ENCODE data around the gene EIF4G1.

EIF4G1 gene

DNA sequence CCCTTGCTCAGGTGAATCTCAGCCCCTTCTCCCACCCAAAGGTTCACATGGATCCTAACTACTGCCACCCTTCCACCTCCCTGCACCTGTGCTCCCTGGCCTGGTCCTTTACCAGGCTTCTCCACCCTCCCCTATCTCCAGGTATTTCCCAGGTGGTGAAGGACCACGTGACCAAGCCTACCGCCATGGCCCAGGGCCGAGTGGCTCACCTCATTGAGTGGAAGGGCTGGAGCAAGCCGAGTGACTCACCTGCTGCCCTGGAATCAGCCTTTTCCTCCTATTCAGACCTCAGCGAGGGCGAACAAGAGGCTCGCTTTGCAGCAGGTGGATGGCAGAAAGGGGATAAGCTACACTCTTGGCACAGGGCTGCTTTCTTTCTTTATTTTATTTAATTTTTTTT is 27.5 kb downstream of the EIF4G1 start:
- H3K9me3 ChIP-seq (ENCODE audit: control insufficient read depth, low read length) = no peaks in the 10 kb centered on the region
- no peak for DNase-seq
- no peak overlapping the region for H3K4me3 ChIP-seq (ENCODE audit: insufficient read depth, low read depth, low read length, poor library complexity, severe bottlenecking)
- H3K4me1 ChIP-seq (ENCODE audit: control insufficient read depth, insufficient read depth, low read length, poor library complexity, severe bottlenecking) = peaks cover 3% of the 10 kb centered on the region
- no peak overlapping the region for H3K27ac ChIP-seq (ENCODE audit: insufficient read depth, low read length, poor library complexity, severe bottlenecking)
- no peaks in the 10 kb centered on the region for H3K27me3 ChIP-seq (replicated peaks; ENCODE audit: control insufficient read depth, insufficient read depth, low read length, poor library complexity, severe bottlenecking)
- peaks cover 3% of the 10 kb centered on the region for H3K36me3 ChIP-seq (ENCODE audit: control insufficient read depth, insufficient read depth, low read length)

GRCh38 chr3:184343200-184343876 is 28.9 kb downstream of the EIF4G1 start:
- H3K27me3 ChIP-seq (replicated peaks; ENCODE audit: control insufficient read depth, insufficient read depth, low read length, poor library complexity, severe bottlenecking) = no peaks in the 10 kb centered on the region
- DNase-seq = no peak
- no peak overlapping the region for H3K27ac ChIP-seq (ENCODE audit: insufficient read depth, low read length, poor library complexity, severe bottlenecking)
- peaks cover 3% of the 10 kb centered on the region for H3K36me3 ChIP-seq (ENCODE audit: control insufficient read depth, insufficient read depth, low read length)
- no peak overlapping the region for H3K4me3 ChIP-seq (ENCODE audit: insufficient read depth, low read depth, low read length, poor library complexity, severe bottlenecking)
- no peaks in the 10 kb centered on the region for H3K4me1 ChIP-seq (ENCODE audit: control insufficient read depth, insufficient read depth, low read length, poor library complexity, severe bottlenecking)
- H3K9me3 ChIP-seq (ENCODE audit: control insufficient read depth, low read length) = no peaks in the 10 kb centered on the region

DNA sequence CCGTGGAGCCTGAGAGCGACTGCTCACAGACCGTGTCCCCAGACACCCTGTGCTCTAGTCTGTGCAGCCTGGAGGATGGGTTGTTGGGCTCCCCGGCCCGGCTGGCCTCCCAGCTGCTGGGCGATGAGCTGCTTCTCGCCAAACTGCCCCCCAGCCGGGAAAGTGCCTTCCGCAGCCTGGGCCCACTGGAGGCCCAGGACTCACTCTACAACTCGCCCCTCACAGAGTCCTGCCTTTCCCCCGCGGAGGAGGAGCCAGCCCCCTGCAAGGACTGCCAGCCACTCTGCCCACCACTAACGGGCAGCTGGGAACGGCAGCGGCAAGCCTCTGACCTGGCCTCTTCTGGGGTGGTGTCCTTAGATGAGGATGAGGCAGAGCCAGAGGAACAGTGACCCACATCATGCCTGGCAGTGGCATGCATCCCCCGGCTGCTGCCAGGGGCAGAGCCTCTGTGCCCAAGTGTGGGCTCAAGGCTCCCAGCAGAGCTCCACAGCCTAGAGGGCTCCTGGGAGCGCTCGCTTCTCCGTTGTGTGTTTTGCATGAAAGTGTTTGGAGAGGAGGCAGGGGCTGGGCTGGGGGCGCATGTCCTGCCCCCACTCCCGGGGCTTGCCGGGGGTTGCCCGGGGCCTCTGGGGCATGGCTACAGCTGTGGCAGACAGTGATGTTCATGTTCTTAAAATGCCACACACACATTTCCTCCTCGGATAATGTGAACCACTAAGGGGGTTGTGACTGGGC is 30.3 kb downstream of the EIF4G1 start:
- no peaks in the 10 kb centered on the region for H3K9me3 ChIP-seq (ENCODE audit: control insufficient read depth, low read length)
- no peaks in the 10 kb centered on the region for H3K27me3 ChIP-seq (replicated peaks; ENCODE audit: control insufficient read depth, insufficient read depth, low read length, poor library complexity, severe bottlenecking)
- no peak overlapping the region for H3K4me3 ChIP-seq (ENCODE audit: insufficient read depth, low read depth, low read length, poor library complexity, severe bottlenecking)
- no peaks in the 10 kb centered on the region for H3K4me1 ChIP-seq (ENCODE audit: control insufficient read depth, insufficient read depth, low read length, poor library complexity, severe bottlenecking)
- H3K27ac ChIP-seq (ENCODE audit: insufficient read depth, low read length, poor library complexity, severe bottlenecking) = no peak overlapping the region
- no peak for DNase-seq
- peaks cover 3% of the 10 kb centered on the region for H3K36me3 ChIP-seq (ENCODE audit: control insufficient read depth, insufficient read depth, low read length)

DNA sequence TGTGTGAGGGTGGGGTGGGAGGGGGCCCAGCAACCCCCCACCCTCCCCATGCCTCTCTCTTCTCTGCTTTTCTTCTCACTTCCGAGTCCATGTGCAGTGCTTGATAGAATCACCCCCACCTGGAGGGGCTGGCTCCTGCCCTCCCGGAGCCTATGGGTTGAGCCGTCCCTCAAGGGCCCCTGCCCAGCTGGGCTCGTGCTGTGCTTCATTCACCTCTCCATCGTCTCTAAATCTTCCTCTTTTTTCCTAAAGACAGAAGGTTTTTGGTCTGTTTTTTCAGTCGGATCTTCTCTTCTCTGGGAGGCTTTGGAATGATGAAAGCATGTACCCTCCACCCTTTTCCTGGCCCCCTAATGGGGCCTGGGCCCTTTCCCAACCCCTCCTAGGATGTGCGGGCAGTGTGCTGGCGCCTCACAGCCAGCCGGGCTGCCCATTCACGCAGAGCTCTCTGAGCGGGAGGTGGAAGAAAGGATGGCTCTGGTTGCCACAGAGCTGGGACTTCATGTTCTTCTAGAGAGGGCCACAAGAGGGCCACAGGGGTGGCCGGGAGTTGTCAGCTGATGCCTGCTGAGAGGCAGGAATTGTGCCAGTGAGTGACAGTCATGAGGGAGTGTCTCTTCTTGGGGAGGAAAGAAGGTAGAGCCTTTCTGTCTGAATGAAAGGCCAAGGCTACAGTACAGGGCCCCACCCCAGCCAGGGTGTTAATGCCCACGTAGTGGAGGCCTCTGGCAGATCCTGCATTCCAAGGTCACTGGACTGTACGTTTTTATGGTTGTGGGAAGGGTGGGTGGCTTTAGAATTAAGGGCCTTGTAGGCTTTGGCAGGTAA is 31.1 kb downstream of the EIF4G1 start:
- Histone ChIP-seq H3K4me3 (ENCODE audit: insufficient read depth, low read depth, low read length, poor library complexity, severe bottlenecking) (no peak overlapping the region), H3K36me3 (ENCODE audit: control insufficient read depth, insufficient read depth, low read length) (peaks cover 3% of the 10 kb centered on the region), H3K27me3 (replicated peaks; ENCODE audit: control insufficient read depth, insufficient read depth, low read length, poor library complexity, severe bottlenecking) (no peaks in the 10 kb centered on the region), H3K9me3 (ENCODE audit: control insufficient read depth, low read length) (no peaks in the 10 kb centered on the region), H3K27ac (ENCODE audit: insufficient read depth, low read length, poor library complexity, severe bottlenecking) (no peak overlapping the region), H3K4me1 (ENCODE audit: control insufficient read depth, insufficient read depth, low read length, poor library complexity, severe bottlenecking) (no peaks in the 10 kb centered on the region)
- DNase-seq = no peak

DNA sequence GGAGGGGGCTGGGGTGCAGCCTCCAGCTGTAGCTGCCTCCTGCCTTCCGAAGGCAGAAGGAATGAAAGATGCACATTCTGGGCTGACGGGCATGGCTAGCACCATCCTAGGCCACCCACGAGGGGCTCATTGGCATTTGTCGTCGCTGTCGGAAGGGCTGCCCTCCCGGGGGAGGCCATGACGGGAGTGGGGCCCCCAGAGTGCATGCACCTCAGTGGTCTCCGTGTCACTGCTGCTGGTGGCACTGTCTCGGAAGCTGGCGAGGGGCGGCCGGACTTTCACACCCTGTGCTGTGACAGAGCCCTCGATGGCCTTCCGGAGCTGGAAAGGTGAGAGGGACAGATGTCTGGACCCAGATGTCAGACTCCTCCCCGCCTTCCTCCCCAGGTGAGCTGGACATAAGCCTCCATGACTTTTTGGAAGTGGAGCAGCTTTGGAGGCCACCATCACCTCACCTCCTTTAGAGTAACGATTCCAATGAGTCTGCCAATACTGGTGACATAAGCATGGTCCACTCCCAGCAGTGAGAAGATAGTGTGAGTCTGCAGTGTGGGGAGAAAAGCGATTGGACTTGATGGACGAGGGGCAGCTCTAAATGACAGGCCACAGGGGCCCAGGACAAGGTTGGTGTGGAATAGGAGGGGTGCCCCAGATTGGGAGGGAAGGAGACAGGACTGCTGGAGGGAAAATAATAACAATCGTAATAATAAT is 32.2 kb downstream of the EIF4G1 start:
- H3K27ac ChIP-seq (ENCODE audit: insufficient read depth, low read length, poor library complexity, severe bottlenecking) = no peak overlapping the region
- H3K27me3 ChIP-seq (replicated peaks; ENCODE audit: control insufficient read depth, insufficient read depth, low read length, poor library complexity, severe bottlenecking) = no peaks in the 10 kb centered on the region
- peaks cover 3% of the 10 kb centered on the region for H3K36me3 ChIP-seq (ENCODE audit: control insufficient read depth, insufficient read depth, low read length)
- DNase-seq = no peak
- H3K4me3 ChIP-seq (ENCODE audit: insufficient read depth, low read depth, low read length, poor library complexity, severe bottlenecking) = no peak overlapping the region
- no peaks in the 10 kb centered on the region for H3K9me3 ChIP-seq (ENCODE audit: control insufficient read depth, low read length)
- H3K4me1 ChIP-seq (ENCODE audit: control insufficient read depth, insufficient read depth, low read length, poor library complexity, severe bottlenecking) = no peaks in the 10 kb centered on the region

- Histone ChIP-seq H3K27me3 (replicated peaks; ENCODE audit: control insufficient read depth, insufficient read depth, low read length, poor library complexity, severe bottlenecking) (no peaks in the 10 kb centered on the region), H3K27ac (ENCODE audit: insufficient read depth, low read length, poor library complexity, severe bottlenecking) (no peak overlapping the region), H3K36me3 (ENCODE audit: control insufficient read depth, insufficient read depth, low read length) (no peaks in the 10 kb centered on the region), H3K4me1 (ENCODE audit: control insufficient read depth, insufficient read depth, low read length, poor library complexity, severe bottlenecking) (no peaks in the 10 kb centered on the region), H3K4me3 (ENCODE audit: insufficient read depth, low read depth, low read length, poor library complexity, severe bottlenecking) (no peak overlapping the region), H3K9me3 (ENCODE audit: control insufficient read depth, low read length) (no peaks in the 10 kb centered on the region)
- DNase-seq = no peak
These were observed 33.1 kb downstream of the EIF4G1 start for GRCh38 chr3:184347321-184348056.

GRCh38 chr3:184348057-184348382 is 33.6 kb downstream of the EIF4G1 start:
- H3K4me1 ChIP-seq (ENCODE audit: control insufficient read depth, insufficient read depth, low read length, poor library complexity, severe bottlenecking) = no peaks in the 10 kb centered on the region
- H3K4me3 ChIP-seq (ENCODE audit: insufficient read depth, low read depth, low read length, poor library complexity, severe bottlenecking) = no peak overlapping the region
- no peaks in the 10 kb centered on the region for H3K9me3 ChIP-seq (ENCODE audit: control insufficient read depth, low read length)
- H3K27me3 ChIP-seq (replicated peaks; ENCODE audit: control insufficient read depth, insufficient read depth, low read length, poor library complexity, severe bottlenecking) = no peaks in the 10 kb centered on the region
- H3K27ac ChIP-seq (ENCODE audit: insufficient read depth, low read length, poor library complexity, severe bottlenecking) = no peak overlapping the region
- H3K36me3 ChIP-seq (ENCODE audit: control insufficient read depth, insufficient read depth, low read length) = no peaks in the 10 kb centered on the region
- no peak for DNase-seq

DNA sequence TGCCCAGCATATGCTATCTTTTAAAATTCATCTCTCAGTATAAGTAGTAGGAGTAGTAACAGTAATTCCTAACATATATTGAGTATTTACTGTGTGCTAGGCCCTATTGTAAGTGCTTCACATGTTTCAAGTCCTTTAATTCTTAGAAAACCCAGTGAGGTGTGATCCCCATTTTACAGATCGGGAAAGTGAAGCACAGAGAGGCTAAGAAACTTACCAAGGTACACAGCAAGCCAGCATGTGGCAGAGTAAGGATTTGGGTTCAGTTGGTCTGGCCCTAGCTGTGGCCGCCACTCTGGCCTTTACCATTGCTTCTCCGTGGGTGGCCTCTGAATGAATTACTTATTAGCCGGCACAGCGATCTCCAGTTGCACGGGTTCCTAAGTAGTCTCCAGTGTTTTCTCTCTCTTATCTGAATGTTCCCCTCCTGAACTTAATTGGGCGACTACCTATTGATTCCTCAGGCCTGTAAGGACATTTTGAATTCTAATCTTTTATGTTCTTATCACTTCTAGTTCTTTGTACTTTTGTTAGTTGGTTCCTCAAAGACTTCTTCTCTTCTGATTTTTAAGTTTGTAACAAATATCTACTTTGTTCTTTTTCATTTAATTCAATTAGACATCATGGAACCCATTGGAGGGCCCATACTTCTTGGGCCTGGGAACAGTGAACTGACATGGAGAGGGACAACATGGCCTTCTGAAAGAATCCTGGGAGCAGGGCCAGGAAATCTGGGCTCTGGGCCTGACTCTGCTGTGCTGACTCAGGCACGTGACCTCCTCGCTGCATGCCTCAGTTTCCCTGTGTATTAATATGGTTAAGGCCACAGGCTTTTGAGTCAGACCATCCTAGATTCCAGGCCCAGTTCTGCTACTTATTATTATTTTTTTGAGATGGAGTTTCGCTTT is 35.4 kb downstream of the EIF4G1 start:
- Histone ChIP-seq H3K9me3 (ENCODE audit: control insufficient read depth, low read length) (no peaks in the 10 kb centered on the region), H3K27me3 (replicated peaks; ENCODE audit: control insufficient read depth, insufficient read depth, low read length, poor library complexity, severe bottlenecking) (no peaks in the 10 kb centered on the region), H3K4me1 (ENCODE audit: control insufficient read depth, insufficient read depth, low read length, poor library complexity, severe bottlenecking) (no peaks in the 10 kb centered on the region), H3K27ac (ENCODE audit: insufficient read depth, low read length, poor library complexity, severe bottlenecking) (no peak overlapping the region), H3K36me3 (ENCODE audit: control insufficient read depth, insufficient read depth, low read length) (no peaks in the 10 kb centered on the region), H3K4me3 (ENCODE audit: insufficient read depth, low read depth, low read length, poor library complexity, severe bottlenecking) (no peak overlapping the region)
- no peak for DNase-seq

- DNase-seq = no peak
- H3K36me3 ChIP-seq (ENCODE audit: control insufficient read depth, insufficient read depth, low read length) = no peaks in the 10 kb centered on the region
- H3K9me3 ChIP-seq (ENCODE audit: control insufficient read depth, low read length) = no peaks in the 10 kb centered on the region
- H3K4me1 ChIP-seq (ENCODE audit: control insufficient read depth, insufficient read depth, low read length, poor library complexity, severe bottlenecking) = no peaks in the 10 kb centered on the region
- H3K27ac ChIP-seq (ENCODE audit: insufficient read depth, low read length, poor library complexity, severe bottlenecking) = no peak overlapping the region
- H3K27me3 ChIP-seq (replicated peaks; ENCODE audit: control insufficient read depth, insufficient read depth, low read length, poor library complexity, severe bottlenecking) = no peaks in the 10 kb centered on the region
- no peak overlapping the region for H3K4me3 ChIP-seq (ENCODE audit: insufficient read depth, low read depth, low read length, poor library complexity, severe bottlenecking)
These were observed 36.2 kb downstream of the EIF4G1 start for GRCh38 chr3:184350618-184351017.
